Uterus (tissue), 2 donors: ENCODE data around the gene ACADVL.

Source experiments
- CTCF ChIP-seq, 4 experiments: fragments of 200-600 bp in 2 of 4; fragments of 450-650 bp in 2 of 4; sonication (generic) in 2 of 4; IDR thresholded peaks; one replicate each; pipeline ENCODE4 v1.5.1; 2016 to 2019; ENCODE audit warnings: antibody characterized with exemption in 4 of 4, mild to moderate bottlenecking in 2 of 4, moderate library complexity in 1 of 4
- POLR2A ChIP-seq, 2 donors: fragments of 450-650 bp; IDR thresholded peaks; one replicate each; pipeline ENCODE4 v1.6.1; 2016; ENCODE audit warnings: antibody characterized with exemption in 2 of 2, mild to moderate bottlenecking in 1 of 2, moderate library complexity in 1 of 2

DNA sequence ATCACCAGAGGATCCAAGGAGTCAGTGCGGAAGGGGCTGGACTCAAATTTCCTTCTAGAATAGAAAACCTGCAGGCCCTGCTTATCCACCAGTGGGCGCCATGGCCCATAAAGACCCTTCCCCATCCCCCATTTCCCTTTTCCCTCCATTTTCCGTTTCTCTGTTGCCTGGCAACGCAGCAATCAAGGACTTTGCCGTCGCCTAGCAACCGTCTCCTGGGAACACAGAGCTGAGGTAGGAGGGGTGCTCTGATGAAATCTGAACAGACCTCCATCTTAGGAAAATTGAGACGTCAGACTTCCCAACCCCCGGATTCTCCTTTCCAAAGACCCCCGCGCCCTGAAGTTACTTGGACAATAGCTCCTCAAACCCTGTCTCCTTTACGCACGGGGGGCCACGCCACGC is 5.8 kb upstream of the ACADVL start:
- TF ChIP-seq POLR2A (IDR thresholded peaks at IDR 0.05) (no peak), CTCF (IDR thresholded peaks at IDR 0.05) (peak in 2 of 4 experiments; percentile 16 to 18)
